ENCODE results near the gene ZNF124.
"Not testable (repeated sequence)": the region's sequence is repeated elsewhere in the genome, so short reads cannot be mapped to it uniquely, and the experiment has no call there.

DNA sequence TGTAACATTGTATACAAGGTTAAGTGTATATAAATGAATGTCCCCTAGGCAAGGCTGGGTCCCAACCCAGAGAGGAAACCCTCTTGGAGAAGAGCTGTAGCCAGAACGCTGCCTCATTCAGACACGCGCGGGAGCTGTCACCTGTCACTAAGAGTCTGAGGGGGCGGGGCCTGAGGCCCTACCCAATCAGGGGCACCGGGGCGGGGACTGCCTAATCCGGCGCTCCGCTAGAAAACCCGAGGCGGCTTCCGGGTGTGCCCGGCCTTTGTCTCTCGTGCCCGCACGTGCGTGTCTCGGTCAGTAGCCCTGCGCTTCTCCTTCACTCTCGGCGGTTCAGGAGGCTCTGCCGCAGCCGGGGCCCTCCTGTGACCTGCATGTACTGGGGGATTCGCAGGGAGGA is 45.7 kb downstream of the ZNF124 start:
- TF ChIP-seq CHD2 (IDR thresholded peaks at IDR 0.05; ENCODE audit: low read length, partially characterized antibody); EP300 (IDR thresholded peaks at IDR 0.05; ENCODE audit: borderline replicate concordance in 1 of 2, low read depth in 1 of 2, low read length in 1 of 2); POLR2AphosphoS5 (IDR thresholded peaks at IDR 0.05; ENCODE audit: low read depth, low read length); RCOR1 (IDR thresholded peaks at IDR 0.05; ENCODE audit: low read length); EZH2phosphoT487 (IDR thresholded peaks at IDR 0.05; ENCODE audit: borderline replicate concordance, low read depth); RFX5 (IDR thresholded peaks at IDR 0.05; ENCODE audit: low read length): not testable (repeated sequence)
- TF ChIP-seq, protein P1, sequence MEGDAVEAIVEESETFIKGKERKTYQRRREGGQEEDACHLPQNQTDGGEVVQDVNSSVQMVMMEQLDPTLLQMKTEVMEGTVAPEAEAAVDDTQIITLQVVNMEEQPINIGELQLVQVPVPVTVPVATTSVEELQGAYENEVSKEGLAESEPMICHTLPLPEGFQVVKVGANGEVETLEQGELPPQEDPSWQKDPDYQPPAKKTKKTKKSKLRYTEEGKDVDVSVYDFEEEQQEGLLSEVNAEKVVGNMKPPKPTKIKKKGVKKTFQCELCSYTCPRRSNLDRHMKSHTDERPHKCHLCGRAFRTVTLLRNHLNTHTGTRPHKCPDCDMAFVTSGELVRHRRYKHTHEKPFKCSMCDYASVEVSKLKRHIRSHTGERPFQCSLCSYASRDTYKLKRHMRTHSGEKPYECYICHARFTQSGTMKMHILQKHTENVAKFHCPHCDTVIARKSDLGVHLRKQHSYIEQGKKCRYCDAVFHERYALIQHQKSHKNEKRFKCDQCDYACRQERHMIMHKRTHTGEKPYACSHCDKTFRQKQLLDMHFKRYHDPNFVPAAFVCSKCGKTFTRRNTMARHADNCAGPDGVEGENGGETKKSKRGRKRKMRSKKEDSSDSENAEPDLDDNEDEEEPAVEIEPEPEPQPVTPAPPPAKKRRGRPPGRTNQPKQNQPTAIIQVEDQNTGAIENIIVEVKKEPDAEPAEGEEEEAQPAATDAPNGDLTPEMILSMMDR (IDR thresholded peaks at IDR 0.05) = not testable (repeated sequence)

Data from SK-N-SH (cell line).